K562 (cell line): ENCODE measurements around the gene MYO1D. TPM values are rescaled to one million over a fixed set of nuclear protein-coding genes. Genes with fewer than 3 reads are reported as not detected.

Experiments
- CREM ChIP-seq: IDR thresholded peaks from 2 replicates; pipeline ENCODE4 v1.6.1; 2014; ENCODE audit warnings: antibody characterized with exemption, low read depth
- ETV5 ChIP-seq: sonication (generic); formaldehyde crosslinking; IDR thresholded peaks from 2 replicates; pipeline ENCODE4 v1.4.0; 2020; ENCODE audit warnings: low read depth, mild to moderate bottlenecking, missing genetic modification reagents
- MAFF ChIP-seq: IDR thresholded peaks from 2 replicates; pipeline ENCODE4 v1.6.1; 2012; ENCODE audit warnings: low read length, improper control_type of control experiment
- POLR2AphosphoS2 ChIP-seq: IDR thresholded peaks from 2 replicates; pipeline ENCODE4 v1.6.1; 2012; ENCODE audit warnings: low read length, improper control_type of control experiment
- STAG1 ChIP-seq: sonication (generic); formaldehyde crosslinking; IDR thresholded peaks from 2 replicates; pipeline ENCODE4 v1.5.0; 2020; ENCODE audit warnings: missing genetic modification reagents, borderline replicate concordance
- STAT5A ChIP-seq: IDR thresholded peaks from 2 replicates; pipeline ENCODE4 v1.6.1; 2012; ENCODE audit warnings: low read length, inconsistent platforms, borderline replicate concordance
- TAF9B ChIP-seq: fragments of 450-650 bp; IDR thresholded peaks from 2 replicates; pipeline ENCODE4 v1.6.1; 2018; ENCODE audit warnings: mild to moderate bottlenecking; ENCODE audit not compliant: partially characterized antibody
- TEAD4 ChIP-seq, 2 experiments: sonication (generic) in 1 of 2; formaldehyde crosslinking in 1 of 2; IDR thresholded peaks; 2 replicates each; pipeline versions ENCODE4 v1.6.1 to v1.8.0; 2012 to 2022; ENCODE audit warnings: borderline replicate concordance in 1 of 2, inconsistent platforms in 1 of 2, low read length in 1 of 2, mild to moderate bottlenecking in 1 of 2, missing genetic modification reagents in 1 of 2
- TFAM ChIP-seq: fragments of 250-450 bp; sonication (Bioruptor Pico); conservative IDR thresholded peaks from 2 replicates; pipeline ENCODE4 v1.5.0; 2021; ENCODE audit warnings: mild to moderate bottlenecking, moderate library complexity
- ZNF217 ChIP-seq: sonication (generic); formaldehyde crosslinking; IDR thresholded peaks from 2 replicates; pipeline ENCODE4 v1.8.0; 2022; ENCODE audit warnings: mild to moderate bottlenecking, missing genetic modification reagents
- ZNF583 ChIP-seq: fragments of 250-450 bp; sonication (Bioruptor Pico); IDR thresholded peaks from 2 replicates; pipeline ENCODE4 v1.4.0; 2020
- ZNF695 ChIP-seq: fragments of 450-650 bp; formaldehyde crosslinking; IDR thresholded peaks from 2 replicates; pipeline ENCODE4 v1.4.0; 2020; ENCODE audit warnings: mild to moderate bottlenecking, moderate library complexity
- polyA plus RNA-seq, 8 experiments: library from polyadenylated mRNA; depleted of rRNA in 4 of 8; stranded (reverse) in 5 of 8; unstranded in 3 of 8; fragments of >200 nt; fragmentation: Nextera tagmentation in 2 of 8; fragmentation: Illumina TruSeq in 1 of 8; extraction: Ambion mirVana in 2 of 8; extraction: Trizol in 1 of 8; gene quantifications; 2 replicates each; pipeline versions ENCODE4 v1.2.1 to v1.2.3, GENCODE V29; 2011 to 2014; ENCODE audit warnings: inconsistent platforms in 1 of 8, missing spikeins in 1 of 8
- total RNA-seq, 7 experiments: library from RNA; depleted of rRNA in 6 of 7; stranded (reverse); fragments of >200 nt in 6 of 7; fragmentation: Illumina TruSeq in 2 of 7; extraction: Trizol in 2 of 7; gene quantifications; 2 replicates each; pipeline versions ENCODE4 v1.2.1 to v1.2.3, GENCODE V29; 2011 to 2021; ENCODE audit warnings: low replicate concordance in 1 of 7
- TF ChIP-seq, protein P1 (sequence below): fragments of 250-450 bp; sonication (Bioruptor Pico); IDR thresholded peaks from 2 replicates; pipeline ENCODE4 v1.4.0; 2020; ENCODE audit warnings: mild to moderate bottlenecking, moderate library complexity

The MYO1D gene
- total and polyA plus RNA-seq, 9 of the 15 experiments (the other 6 are each of a cell fraction or from before 2014, with no cell fraction given): 2.1 to 71.2 (median 45.4) TPM

DNA sequence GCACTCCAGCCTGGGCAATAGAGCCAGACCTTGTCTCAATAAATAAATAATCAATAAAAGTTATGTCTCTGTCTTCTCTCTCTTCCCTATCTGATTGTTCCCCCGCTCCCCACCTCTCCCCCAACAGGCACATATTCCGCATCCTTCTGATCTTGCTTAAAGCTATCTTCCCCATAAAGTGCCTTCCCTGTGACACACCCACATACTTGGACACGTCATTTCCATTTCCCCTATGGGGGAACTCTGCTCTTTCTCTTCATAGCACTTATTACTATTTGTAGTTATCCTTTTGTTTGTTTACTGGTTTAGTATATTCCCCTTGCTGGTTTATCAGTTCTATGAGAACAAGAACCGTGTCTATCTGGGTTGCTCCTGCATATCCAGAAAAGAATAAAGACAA lies 14.9 kb downstream of the MYO1D start (continued):
- TF ChIP-seq STAG1 (CRISPR knock-in tag) (no peak), CREM (peak; percentile 75), TAF9B (no peak), TFAM (CRISPR knock-in tag) (no peak), ETV5 (no peak), MAFF (no peak), ZNF695 (CRISPR knock-in tag) (no peak), POLR2AphosphoS2 (no peak), ZNF583 (CRISPR knock-in tag) (no peak), TEAD4 (IDR thresholded peaks at IDR 0.05; ENCODE audit: low read length) (no peak), TEAD4 (CRISPR knock-in tag; IDR thresholded peaks at IDR 0.05; ENCODE audit: borderline replicate concordance) (no peak), STAT5A (no peak), ZNF217 (CRISPR knock-in tag) (no peak)
- TF ChIP-seq, protein P1, sequence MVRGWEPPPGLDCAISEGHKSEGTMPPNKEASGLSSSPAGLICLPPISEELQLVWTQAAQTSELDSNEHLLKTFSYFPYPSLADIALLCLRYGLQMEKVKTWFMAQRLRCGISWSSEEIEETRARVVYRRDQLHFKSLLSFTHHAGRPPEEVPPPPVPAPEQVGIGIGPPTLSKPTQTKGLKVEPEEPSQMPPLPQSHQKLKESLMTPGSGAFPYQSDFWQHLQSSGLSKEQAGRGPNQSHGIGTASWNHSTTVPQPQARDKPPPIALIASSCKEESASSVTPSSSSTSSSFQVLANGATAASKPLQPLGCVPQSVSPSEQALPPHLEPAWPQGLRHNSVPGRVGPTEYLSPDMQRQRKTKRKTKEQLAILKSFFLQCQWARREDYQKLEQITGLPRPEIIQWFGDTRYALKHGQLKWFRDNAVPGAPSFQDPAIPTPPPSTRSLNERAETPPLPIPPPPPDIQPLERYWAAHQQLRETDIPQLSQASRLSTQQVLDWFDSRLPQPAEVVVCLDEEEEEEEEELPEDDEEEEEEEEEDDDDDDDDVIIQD (CRISPR knock-in tag): no peak
